Neutrophil (primary cell): ENCODE data around the gene MMP14.
"Not testable (repeated sequence)": the region's sequence is repeated elsewhere in the genome, so short reads cannot be mapped to it uniquely, and the experiment has no call there.

Experiments used
- H3K27ac ChIP-seq: fragments of 200-600 bp; sonication (generic); 2 replicates; pipeline ENCODE4 v1.5.1; 2016; ENCODE audit warnings: mild to moderate bottlenecking, moderate library complexity
- H3K27me3 ChIP-seq: fragments of 200-600 bp; sonication (generic); 2 replicates; pipeline ENCODE4 v1.6.0; 2016; ENCODE audit warnings: mild to moderate bottlenecking
- H3K36me3 ChIP-seq: fragments of 200-600 bp; sonication (generic); 2 replicates; pipeline ENCODE4 v1.5.1; 2017
- H3K4me1 ChIP-seq, 2 experiments: fragments of 200-600 bp in 1 of 2; sonication (generic) in 1 of 2; 1 replicate in 1 of 2; 2 replicates in 1 of 2; pipeline versions ENCODE4 v1.5.1 to v1.6.1; 2013 to 2016; ENCODE audit warnings: low read depth in 1 of 2, low read length in 1 of 2, mild to moderate bottlenecking in 1 of 2, moderate library complexity in 1 of 2; ENCODE audit not compliant: control insufficient read depth in 1 of 2, insufficient read depth in 1 of 2
- H3K4me3 ChIP-seq, 2 experiments: fragments of 200-600 bp in 1 of 2; sonication (generic) in 1 of 2; 1 replicate in 1 of 2; 2 replicates in 1 of 2; pipeline ENCODE4 v1.5.1; 2013 to 2016; ENCODE audit warnings: low read depth in 1 of 2, low read length in 1 of 2, mild to moderate bottlenecking in 1 of 2, moderate library complexity in 1 of 2
- H3K9me3 ChIP-seq: fragments of 200-600 bp; sonication (generic); 2 replicates; pipeline ENCODE4 v1.5.1; 2016
- CTCF ChIP-seq: fragments of 200-600 bp; sonication (generic); IDR thresholded peaks from 2 replicates; pipeline ENCODE4 v1.5.1; 2016; ENCODE audit warnings: antibody characterized with exemption

MMP14 gene

GRCh38 chr14:22849212-22849819 is 12.9 kb downstream of the MMP14 start:
- H3K4me1 ChIP-seq = peaks cover 17 to 30% of the 10 kb centered on the region in 2 experiments

GRCh38 chr14:22850944-22851764 is 14.8 kb downstream of the MMP14 start:
- Histone ChIP-seq H3K27ac (peak overlapping the region; percentile 13), H3K4me1 (peaks cover 17 to 30% of the 10 kb centered on the region in 2 experiments)
- TF ChIP-seq CTCF = no peak

More at GRCh38 chr14:22849212-22849819, 12.9 kb downstream of the MMP14 start:
- Histone ChIP-seq H3K4me3 (no peak overlapping the region), H3K9me3 (no peaks in the 10 kb centered on the region), H3K27me3 (peaks cover 19% of the 10 kb centered on the region), H3K27ac (no peak overlapping the region), H3K36me3 (no peaks in the 10 kb centered on the region)
- no peak for TF ChIP-seq CTCF

GRCh38 chr14:22852178-22852577 is 15.8 kb downstream of the MMP14 start:
- Histone ChIP-seq H3K4me1 (peaks cover 17 to 30% of the 10 kb centered on the region in 2 experiments), H3K27me3 (peaks cover 19% of the 10 kb centered on the region)
- not testable (repeated sequence) for H3K36me3 ChIP-seq, H3K9me3 ChIP-seq, H3K4me3 ChIP-seq, H3K27ac ChIP-seq

More at GRCh38 chr14:22850944-22851764, 14.8 kb downstream of the MMP14 start:
- H3K4me3 ChIP-seq = no peak overlapping the region
- H3K36me3 ChIP-seq = no peaks in the 10 kb centered on the region
- H3K27me3 ChIP-seq = peaks cover 19% of the 10 kb centered on the region
- no peaks in the 10 kb centered on the region for H3K9me3 ChIP-seq

- Histone ChIP-seq H3K27me3 (peaks cover 17% of the 10 kb centered on the region), H3K4me3 (no peak overlapping the region), H3K9me3 (no peaks in the 10 kb centered on the region), H3K4me1 (peaks cover 17 to 29% of the 10 kb centered on the region in 2 experiments), H3K36me3 (no peaks in the 10 kb centered on the region), H3K27ac (no peak overlapping the region)
- no peak for TF ChIP-seq CTCF
Observed at GRCh38 chr14:22852599-22852939, 16.2 kb downstream of the MMP14 start.

GRCh38 chr14:22852940-22853767 is 16.8 kb downstream of the MMP14 start:
- Histone ChIP-seq H3K27me3 (peaks cover 12% of the 10 kb centered on the region), H3K4me1 (peaks cover 14 to 23% of the 10 kb centered on the region in 2 experiments), H3K4me3 (peak overlapping the region; percentile 67 to 70), H3K27ac (peak overlapping the region; percentile 78), H3K36me3 (no peaks in the 10 kb centered on the region), H3K9me3 (no peaks in the 10 kb centered on the region)
- peak; percentile 95 for TF ChIP-seq CTCF

- H3K4me3 ChIP-seq, H3K27me3 ChIP-seq: not testable (repeated sequence)
- peaks cover 13 to 23% of the 10 kb centered on the region in 2 experiments for H3K4me1 ChIP-seq
Observed at GRCh38 chr14:22854296-22854695, 17.9 kb downstream of the MMP14 start.

More at GRCh38 chr14:22854296-22854695, 17.9 kb downstream of the MMP14 start:
- H3K36me3 ChIP-seq, H3K9me3 ChIP-seq, H3K27ac ChIP-seq: not testable (repeated sequence)
